ENCODE results near the gene HSPBP1.

- no peak for TF ChIP-seq EZH2 (IDR thresholded peaks at IDR 0.05; ENCODE audit: borderline replicate concordance, low read length)
- TF ChIP-seq, protein P1, sequence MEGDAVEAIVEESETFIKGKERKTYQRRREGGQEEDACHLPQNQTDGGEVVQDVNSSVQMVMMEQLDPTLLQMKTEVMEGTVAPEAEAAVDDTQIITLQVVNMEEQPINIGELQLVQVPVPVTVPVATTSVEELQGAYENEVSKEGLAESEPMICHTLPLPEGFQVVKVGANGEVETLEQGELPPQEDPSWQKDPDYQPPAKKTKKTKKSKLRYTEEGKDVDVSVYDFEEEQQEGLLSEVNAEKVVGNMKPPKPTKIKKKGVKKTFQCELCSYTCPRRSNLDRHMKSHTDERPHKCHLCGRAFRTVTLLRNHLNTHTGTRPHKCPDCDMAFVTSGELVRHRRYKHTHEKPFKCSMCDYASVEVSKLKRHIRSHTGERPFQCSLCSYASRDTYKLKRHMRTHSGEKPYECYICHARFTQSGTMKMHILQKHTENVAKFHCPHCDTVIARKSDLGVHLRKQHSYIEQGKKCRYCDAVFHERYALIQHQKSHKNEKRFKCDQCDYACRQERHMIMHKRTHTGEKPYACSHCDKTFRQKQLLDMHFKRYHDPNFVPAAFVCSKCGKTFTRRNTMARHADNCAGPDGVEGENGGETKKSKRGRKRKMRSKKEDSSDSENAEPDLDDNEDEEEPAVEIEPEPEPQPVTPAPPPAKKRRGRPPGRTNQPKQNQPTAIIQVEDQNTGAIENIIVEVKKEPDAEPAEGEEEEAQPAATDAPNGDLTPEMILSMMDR (IDR thresholded peaks at IDR 0.05; ENCODE audit: low read length): no peak
Measured at GRCh38 chr19:55247621-55248099, 32.2 kb downstream of the HSPBP1 start.
